Measurements from ENCODE around the gene HAGH.

HAGH gene

DNA sequence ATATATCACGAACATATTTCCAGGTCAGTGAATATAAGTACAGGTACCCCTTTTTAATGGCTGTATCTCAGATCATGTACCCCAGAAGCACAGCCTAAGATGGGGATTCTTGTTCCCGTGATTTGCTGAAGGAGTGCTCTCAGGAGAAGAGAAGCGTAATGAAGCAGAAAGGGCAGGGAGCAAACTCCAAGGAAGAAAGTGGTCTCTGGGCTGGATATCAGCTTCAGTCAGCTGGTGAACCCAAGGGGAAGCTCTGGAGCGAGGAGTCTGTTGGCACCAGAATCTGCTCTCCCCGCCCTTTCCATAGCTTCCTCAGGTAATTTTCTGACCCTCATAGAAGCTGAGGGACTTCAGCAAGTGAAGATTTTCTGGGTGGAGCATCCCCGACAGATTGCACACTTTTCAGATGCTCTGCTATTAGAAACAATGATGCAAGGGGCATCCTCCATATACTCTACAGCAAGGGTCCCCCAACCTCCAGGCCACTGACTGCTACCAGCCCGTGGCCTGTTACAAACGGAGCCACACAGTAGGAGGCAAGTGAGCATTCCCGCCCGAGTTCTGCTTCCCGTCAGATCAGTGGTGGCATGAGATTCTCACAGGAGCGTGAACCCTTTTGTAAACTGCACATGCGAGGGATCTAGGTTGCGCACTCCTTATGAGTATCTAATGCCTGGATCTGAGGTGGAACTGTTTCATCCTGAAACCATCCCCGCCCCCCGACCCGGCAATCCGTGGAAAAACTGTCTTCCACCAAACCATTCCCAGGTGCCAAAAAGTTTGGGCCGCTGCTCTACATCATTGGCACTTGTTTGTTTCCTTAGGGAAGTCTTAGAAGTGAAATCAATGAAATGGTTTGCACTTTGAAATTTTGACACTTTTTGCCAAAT, 4.8 kb upstream of the HAGH start:
- no peak for DNase-seq (ENCODE audit: low read depth)

DNA sequence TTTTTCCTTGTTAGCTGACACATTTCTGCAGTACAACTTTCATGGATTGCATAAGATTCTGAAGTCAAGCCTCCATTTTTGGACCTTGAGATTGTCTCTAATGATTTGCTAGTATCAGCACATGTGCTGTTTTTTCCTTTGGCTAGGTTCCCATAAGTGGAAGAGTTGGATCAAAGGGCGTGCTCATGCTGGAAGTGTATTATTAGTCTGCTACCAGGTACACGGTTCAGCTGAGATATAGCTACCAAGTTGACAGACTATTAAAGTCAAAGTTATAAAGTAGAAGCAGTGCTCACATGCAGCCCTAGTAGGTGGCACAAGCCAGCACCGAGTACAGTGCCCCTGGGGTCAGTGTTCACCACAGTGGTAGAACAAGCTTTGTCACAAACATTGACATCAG, 3.6 kb upstream of the HAGH start:
- no peak for DNase-seq (ENCODE audit: low read depth)

DNA sequence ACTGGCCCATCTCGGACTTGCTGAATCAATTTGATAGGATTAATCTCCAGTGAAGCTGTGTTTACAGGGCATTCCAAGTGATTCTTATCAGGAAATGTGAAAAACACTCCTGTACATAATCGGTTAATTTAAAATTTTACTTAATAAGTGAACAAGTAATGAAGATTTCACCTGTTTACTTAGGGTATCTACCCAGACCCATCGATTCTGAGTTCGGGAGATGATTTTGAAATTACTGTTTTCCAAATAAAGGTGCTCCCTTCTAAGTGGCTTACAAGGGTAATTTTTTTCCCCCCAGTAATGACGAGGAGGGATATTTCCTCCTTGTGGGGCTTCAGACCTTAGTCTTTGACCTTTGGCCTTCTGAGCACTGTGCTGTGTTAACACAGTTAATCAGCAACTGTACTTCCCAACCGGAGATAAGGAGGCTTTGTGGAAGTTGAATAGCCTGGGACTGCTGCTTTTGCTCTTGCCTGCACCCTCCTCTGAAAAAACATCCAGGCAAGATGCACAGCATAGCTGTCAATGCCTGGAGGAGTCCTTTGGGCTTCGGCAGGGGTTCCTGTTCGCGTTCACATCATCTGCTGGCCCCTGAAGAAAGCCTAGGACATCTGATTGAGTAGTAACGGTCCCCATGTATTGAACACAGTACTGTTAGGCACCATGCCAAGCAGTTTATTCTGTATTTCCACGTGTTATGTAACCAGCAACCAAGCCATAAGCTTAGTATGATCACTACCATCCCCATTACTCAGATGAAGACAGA, 2.2 kb upstream of the HAGH start:
- no peak for DNase-seq (ENCODE audit: low read depth)

DNA sequence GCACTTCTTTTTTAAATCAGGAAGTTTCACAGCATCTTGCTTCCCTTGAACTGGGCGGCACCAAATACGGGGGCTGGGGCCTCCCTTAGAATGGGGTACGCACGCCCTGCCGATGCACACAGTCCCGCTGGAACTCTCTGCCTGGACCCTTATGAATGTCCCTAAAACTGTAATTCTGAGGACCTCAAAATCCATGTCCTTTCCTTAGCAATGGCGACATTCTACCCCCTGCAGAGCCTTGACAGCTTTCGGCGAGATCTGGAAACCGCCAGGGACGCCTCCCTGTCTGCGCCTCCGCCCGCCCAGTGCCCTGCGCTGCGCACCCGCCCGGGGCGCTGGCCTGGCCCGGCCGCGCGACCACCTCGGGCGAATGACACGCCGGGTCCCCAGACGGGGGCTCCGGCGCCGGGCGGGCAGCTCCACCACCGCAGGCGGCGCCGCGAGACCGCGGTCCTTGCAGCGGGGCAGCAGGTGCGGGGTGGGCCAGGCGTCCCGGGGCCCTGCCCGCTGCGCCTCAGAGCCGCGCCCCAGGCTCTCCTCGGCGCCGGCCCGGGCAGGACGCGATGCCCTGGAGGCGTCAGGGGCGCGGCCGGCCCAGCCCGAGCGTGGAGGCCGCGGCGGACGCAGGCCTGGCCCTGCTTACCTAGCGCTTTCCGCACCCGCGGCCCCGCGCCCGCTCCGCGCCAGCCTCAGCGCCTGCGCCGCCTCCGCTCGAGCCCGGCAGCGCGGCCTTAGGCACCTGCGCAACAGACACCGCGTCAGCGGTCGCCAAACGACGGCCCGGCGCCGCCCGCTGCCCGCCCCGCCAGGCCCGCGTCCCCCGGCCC, 548 bp downstream of the HAGH start:
- DNase-seq (ENCODE audit: low read depth): no peak

GRCh38 chr16:1825381-1825863, 1.2 kb downstream of the HAGH start:
- no peak for DNase-seq (ENCODE audit: low read depth)

GRCh38 chr16:1823821-1824220, 2.8 kb downstream of the HAGH start:
- DNase-seq (ENCODE audit: low read depth): no peak

DNA sequence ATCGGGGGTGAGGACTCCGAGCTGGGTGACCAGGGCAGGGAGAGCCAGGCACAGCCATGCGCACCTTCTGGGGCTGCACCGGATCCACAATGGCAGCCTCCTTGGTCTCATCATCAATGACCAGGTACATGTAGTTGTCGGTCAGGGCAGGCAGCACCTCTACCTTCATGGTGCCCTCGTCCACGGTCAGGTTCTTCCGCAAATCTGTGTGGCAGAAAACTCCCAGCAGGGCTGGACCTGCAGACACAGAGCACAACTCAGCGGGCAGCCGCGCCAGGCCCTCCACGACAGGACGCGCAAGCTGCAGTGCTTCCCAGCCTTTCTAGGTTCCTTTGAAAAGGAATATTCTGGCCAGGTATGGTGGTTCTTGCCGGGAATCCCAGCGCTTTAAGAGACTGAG, 3.8 kb downstream of the HAGH start:
- no peak for DNase-seq (ENCODE audit: low read depth)

DNA sequence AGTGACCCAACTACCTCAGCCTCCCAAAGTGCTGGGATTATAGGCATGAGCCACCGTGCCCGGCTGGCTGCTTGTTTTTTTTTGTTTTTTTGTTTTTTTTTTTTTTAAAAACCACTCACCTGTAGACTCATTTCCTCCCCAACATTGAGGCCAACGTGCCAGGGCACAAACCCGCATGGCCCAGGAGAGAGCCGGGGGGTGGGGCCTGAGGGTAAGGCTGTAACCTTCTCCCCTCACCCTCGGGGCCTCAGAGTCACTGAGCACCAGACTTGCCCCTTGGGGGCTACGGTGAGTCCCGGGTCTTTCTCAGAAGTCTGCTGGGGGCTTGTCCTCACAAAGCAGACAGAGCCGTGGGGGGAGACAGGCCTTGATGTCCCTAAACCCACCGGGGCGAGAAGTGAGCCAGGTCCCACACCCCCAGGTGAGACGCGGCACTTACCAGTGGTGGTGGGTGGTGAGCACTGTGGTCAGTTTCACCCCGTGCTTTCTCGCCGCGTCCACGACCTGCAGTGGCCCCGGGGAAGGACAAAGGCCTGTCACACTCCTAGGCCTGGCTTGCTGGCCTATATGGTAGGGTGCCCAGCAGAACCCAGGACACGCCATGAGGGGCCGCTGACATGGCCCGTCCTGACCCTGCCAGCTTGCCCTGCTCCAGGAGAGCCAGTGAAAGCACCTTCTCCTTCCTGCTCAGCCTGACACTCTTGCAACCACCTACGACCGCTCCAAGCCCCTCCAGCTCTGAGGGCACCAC, 4.6 kb downstream of the HAGH start:
- no peak for DNase-seq (ENCODE audit: low read depth)

- DNase-seq (ENCODE audit: low read depth): no peak
Measured at GRCh38 chr16:1820946-1821290, 5.7 kb downstream of the HAGH start.

- no peak for DNase-seq (ENCODE audit: low read depth)
Measured at GRCh38 chr16:1820096-1820945, 6.3 kb downstream of the HAGH start.

DNA sequence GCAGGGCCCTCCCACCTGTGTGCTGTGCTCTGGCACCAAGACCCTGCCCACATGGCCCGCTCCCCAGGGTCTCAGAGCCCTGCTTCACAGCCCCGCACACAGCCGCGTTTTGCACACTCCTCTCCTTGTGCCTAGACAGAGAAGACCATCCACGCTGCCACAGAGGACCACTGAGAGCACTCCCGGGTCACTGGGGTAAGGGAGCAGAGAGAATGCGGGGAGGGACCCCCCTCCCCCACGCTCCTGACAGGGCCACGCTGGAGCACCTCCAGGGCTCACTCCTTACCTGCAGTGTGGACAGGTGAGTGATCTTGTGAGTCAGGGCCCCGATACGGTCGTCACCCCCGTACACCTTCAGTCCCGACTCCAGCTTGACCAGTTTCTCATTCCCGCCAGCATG, 7.0 kb downstream of the HAGH start:
- no peak for DNase-seq (ENCODE audit: low read depth)

- no peak for DNase-seq (ENCODE audit: low read depth)
Measured at GRCh38 chr16:1818873-1819525, 7.6 kb downstream of the HAGH start.

- DNase-seq (ENCODE audit: low read depth): no peak
Measured at GRCh38 chr16:1818204-1818872, 8.3 kb downstream of the HAGH start.

DNA sequence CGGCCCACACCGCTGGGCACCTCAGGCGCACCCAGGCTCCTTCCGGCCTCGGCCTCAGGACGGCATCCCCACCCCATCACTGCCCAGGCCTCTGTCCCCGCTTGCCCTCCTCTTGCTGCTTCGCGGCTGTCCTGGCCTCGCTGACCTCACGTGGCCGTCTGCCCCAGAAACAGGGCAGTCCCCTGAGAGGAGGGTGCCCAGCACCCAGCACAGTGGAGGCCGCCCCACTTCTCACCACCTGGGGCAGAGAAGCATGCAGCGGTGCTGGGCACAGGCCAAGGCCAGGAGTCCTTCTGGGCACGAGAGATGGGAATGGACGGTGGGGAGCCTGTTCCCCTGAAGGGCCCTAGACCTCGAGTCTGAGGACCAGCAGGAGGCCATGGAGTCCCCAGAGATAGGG, 8.9 kb downstream of the HAGH start:
- no peak for DNase-seq (ENCODE audit: low read depth)

DNA sequence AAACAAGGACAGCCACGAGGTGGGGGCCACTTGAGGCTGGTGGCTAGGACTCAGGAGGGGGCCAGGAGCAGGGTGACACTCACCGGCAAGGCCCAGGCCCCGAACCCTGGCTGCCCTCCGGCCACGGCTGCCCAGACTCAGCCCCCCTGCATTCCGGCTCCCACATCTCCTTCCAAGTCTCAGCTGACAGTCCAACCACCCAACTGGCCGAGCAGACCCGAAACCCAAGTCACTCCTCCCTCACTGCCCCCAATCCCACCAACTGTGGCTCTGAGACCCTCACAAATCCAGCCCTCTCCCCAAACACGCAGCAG, 9.4 kb downstream of the HAGH start:
- no peak for DNase-seq (ENCODE audit: low read depth)

DNA sequence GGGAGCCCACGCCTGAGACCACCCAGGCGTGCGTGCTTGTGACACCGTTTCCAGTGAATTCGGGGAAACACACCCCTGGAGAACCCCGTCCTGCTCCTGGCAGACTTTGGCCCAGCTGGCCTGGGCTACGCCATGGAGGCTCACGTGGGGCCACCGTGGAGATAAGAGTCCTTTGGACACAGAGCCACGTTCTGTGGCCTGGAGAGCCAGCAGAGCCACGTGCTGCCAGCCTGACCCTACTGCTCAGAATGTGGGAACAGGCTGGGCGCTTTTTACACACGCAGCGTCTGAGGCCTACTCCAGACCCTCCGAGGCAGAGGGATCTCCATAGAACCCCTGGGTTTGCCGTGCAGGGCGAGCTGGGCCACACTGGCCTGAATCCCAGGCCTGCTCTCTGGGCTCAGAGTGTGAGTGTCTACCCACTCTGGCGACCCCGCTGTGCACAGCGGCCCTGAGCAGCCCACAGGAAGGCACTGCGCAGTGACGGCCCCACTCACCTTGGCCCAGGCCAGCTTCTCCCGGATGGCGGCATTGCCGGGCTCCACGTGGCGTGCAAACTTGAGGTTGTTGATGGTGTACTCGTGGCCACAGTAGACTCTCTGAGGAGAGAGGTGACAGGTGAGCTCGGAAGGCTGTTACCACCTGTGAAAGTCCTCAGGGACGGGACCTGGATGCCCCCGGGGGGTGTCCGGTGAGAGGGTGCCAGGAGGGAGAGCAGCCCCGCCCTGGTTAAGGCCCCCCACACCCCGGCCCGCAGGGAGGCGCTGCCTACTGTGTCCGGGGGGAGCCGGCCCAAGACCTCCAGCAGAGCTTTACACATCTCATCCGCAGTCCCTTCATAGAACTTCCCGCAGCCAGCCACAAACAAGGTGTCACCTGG, 10.0 kb downstream of the HAGH start:
- no peak for DNase-seq (ENCODE audit: low read depth)

GRCh38 chr16:1815461-1815860, 11.2 kb downstream of the HAGH start:
- DNase-seq (ENCODE audit: low read depth): no peak

DNA sequence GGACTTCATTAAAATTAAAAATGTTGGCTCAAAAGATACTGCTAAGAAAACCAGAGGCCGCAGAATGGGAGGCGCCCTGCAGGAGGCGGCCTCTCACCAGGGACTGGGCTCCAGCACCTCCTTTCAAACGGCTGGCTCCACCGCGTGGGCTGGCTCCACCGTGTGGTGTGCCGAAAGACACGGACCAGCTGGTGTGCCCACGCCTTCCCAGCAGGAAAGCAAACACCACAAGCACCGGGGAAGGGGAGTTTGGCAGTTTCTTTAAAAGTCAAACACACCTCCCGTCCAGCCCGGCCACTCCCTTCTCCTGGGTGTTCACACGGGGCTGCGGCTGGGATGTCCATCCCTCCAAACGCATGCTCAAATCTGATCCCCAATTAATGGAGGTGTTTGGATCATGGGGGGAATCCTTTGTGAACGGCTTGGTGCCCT, 13.9 kb downstream of the HAGH start:
- DNase-seq (ENCODE audit: low read depth): peak; percentile 40

- no peak for DNase-seq (ENCODE audit: low read depth)
Measured at GRCh38 chr16:1810536-1810935, 16.1 kb downstream of the HAGH start.

All from stromal cell of bone marrow (primary cell).